Kidney epithelial cell (primary cell): ENCODE measurements around the gene CPSF4. TPM values are rescaled to one million over a fixed set of nuclear protein-coding genes. Genes with fewer than 3 reads are reported as not detected.

Source experiments
- DNase-seq: peaks from one replicate; pipeline ENCODE4 v3.0.0-alpha.2; 2010; ENCODE audit warnings: low read depth
- H3K27me3 ChIP-seq: 2 replicates; pipeline ENCODE4 v1.6.0; 2011; ENCODE audit warnings: low read length; ENCODE audit not compliant: control insufficient read depth, insufficient read depth
- H3K36me3 ChIP-seq: 2 replicates; pipeline ENCODE4 v1.5.1; 2011; ENCODE audit warnings: low read length; ENCODE audit not compliant: control insufficient read depth, insufficient read depth
- H3K4me3 ChIP-seq: 2 replicates; pipeline ENCODE4 v1.5.1; 2011; ENCODE audit warnings: low read depth, mild to moderate bottlenecking, control low read depth, low read length
- CTCF ChIP-seq: IDR thresholded peaks from 2 replicates; pipeline ENCODE4 v1.5.1; 2011; ENCODE audit warnings: mild to moderate bottlenecking, moderate library complexity, low read length, control low read depth, inconsistent platforms; ENCODE audit not compliant: insufficient read depth, poor library complexity, severe bottlenecking
- total RNA-seq: library from RNA; depleted of rRNA; stranded (reverse); fragments of >200 nt; gene quantifications from 2 replicates; pipeline ENCODE4 v1.2.3, GENCODE V29; 2015

The CPSF4 gene
- total RNA-seq, 1 donor from 2014 or later = 31.7 TPM

GRCh38 chr7:99393355-99394187 is 45.2 kb upstream of the CPSF4 start:
- H3K36me3 ChIP-seq = peaks cover 16% of the 10 kb centered on the region
- no peak for DNase-seq
- H3K27me3 ChIP-seq = no peaks in the 10 kb centered on the region
- H3K4me3 ChIP-seq = peak overlapping the region; percentile 27
- no peak for TF ChIP-seq CTCF

- Histone ChIP-seq H3K4me3 (no peak overlapping the region), H3K36me3 (peaks cover 16% of the 10 kb centered on the region), H3K27me3 (no peaks in the 10 kb centered on the region)
- DNase-seq = no peak
- no peak for TF ChIP-seq CTCF
Measured at GRCh38 chr7:99394188-99394502, 44.6 kb upstream of the CPSF4 start.

GRCh38 chr7:99395616-99396327 is 43.0 kb upstream of the CPSF4 start:
- Histone ChIP-seq H3K4me3 (no peak overlapping the region), H3K27me3 (no peaks in the 10 kb centered on the region), H3K36me3 (peaks cover 16% of the 10 kb centered on the region)
- no peak for DNase-seq
- no peak for TF ChIP-seq CTCF

DNA sequence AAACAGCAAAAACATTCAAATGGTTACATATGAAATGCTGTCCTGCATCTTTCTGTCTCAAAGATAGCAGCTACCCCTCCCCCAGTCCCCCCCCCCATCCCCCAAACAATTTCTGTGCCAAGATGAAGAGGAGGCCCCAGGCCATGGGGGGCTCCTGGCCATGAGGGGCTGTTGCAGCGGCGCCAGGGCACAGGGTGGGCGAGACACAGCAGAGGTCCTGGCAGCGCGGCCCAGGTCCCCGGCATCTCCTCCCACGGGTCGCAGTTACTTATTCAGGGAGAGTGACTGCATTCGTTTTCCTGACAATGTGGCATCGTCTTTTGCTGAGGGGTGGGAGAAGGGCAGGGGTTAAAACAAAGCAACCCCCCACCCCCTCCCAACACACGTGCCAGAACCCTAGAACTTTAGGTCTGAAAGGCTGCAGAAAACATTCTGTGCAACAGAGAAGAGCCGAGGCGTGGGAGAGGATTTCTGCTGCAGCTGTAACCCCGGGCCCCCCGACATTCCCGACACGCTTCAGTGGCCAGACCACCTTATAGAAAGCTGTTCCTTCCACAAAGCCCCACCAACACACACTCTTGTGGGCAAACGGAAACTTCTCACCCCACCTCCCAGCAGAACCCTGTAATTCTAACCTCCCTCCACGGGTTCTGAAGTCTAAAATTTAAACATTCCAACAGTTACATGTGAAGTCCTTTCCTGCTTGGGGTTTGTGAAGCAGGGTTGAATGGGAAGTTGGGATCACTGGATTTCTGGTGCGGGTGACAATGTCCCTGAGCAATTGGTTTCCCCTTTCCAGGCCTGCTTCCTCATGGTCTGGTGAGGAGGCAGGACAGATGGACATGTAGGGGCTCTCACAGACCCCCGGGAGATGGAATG is 42.1 kb upstream of the CPSF4 start:
- no peaks in the 10 kb centered on the region for H3K27me3 ChIP-seq
- no peak for TF ChIP-seq CTCF
- H3K36me3 ChIP-seq = peaks cover 13% of the 10 kb centered on the region
- no peak for DNase-seq
- H3K4me3 ChIP-seq = no peak overlapping the region

- TF ChIP-seq CTCF = no peak
- H3K27me3 ChIP-seq = no peaks in the 10 kb centered on the region
- DNase-seq = no peak
- H3K4me3 ChIP-seq = no peak overlapping the region
- peaks cover 12% of the 10 kb centered on the region for H3K36me3 ChIP-seq
Measured at GRCh38 chr7:99397297-99397983, 41.3 kb upstream of the CPSF4 start.
